ENCODE data around the gene OTOP3.

DNA sequence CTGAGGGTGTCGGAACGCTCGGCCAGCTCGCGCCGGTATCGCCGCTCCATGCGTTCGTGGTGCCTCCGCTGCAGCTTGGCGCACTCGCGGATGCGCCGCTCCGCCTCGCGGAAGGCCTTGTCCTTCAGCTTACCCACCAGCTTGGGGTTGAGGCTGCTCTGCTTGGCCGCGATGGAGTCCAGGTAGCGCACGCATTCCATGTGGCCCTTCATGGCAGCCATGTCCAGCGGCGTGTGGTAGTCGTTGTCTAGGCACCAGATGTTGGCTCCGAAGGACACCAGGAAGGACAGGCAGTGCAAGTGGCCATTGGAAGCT is 15.4 kb upstream of the OTOP3 start:
- no peak for TF ChIP-seq ISL1 (CRISPR knock-in tag; IDR thresholded peaks at IDR 0.05)
- no peak for TF ChIP-seq PATZ1 (CRISPR knock-in tag; IDR thresholded peaks at IDR 0.05; ENCODE audit: borderline replicate concordance)
- no peak for TF ChIP-seq SNAI2 (CRISPR knock-in tag; IDR thresholded peaks at IDR 0.05)
- no peak for TF ChIP-seq ZNF565 (CRISPR knock-in tag; conservative IDR thresholded peaks at IDR 0.05; ENCODE audit: low read depth)
- no peak for TF ChIP-seq GLIS3 (CRISPR knock-in tag; IDR thresholded peaks at IDR 0.05)
- no peak for TF ChIP-seq ESRRG (CRISPR knock-in tag; IDR thresholded peaks at IDR 0.05)
- no peak for TF ChIP-seq CREB5 (CRISPR knock-in tag; IDR thresholded peaks at IDR 0.05; ENCODE audit: low read depth)
- TF ChIP-seq TOX (CRISPR knock-in tag; IDR thresholded peaks at IDR 0.05; ENCODE audit: borderline replicate concordance), result no peak
